ENCODE results near the gene HEY2.
A peak's percentile ranks its signal among the peaks of the same experiment; 100 is the strongest.
"Not testable (repeated sequence)": the region's sequence is repeated elsewhere in the genome, so short reads cannot be mapped to it uniquely, and the experiment has no call there.

The HEY2 gene

GRCh38 chr6:125773387-125774341 is 24.2 kb downstream of the HEY2 start:
- DNase-seq: no peak

GRCh38 chr6:125776107-125776826 is 26.8 kb downstream of the HEY2 start:
- DNase-seq: not testable (repeated sequence)

DNA sequence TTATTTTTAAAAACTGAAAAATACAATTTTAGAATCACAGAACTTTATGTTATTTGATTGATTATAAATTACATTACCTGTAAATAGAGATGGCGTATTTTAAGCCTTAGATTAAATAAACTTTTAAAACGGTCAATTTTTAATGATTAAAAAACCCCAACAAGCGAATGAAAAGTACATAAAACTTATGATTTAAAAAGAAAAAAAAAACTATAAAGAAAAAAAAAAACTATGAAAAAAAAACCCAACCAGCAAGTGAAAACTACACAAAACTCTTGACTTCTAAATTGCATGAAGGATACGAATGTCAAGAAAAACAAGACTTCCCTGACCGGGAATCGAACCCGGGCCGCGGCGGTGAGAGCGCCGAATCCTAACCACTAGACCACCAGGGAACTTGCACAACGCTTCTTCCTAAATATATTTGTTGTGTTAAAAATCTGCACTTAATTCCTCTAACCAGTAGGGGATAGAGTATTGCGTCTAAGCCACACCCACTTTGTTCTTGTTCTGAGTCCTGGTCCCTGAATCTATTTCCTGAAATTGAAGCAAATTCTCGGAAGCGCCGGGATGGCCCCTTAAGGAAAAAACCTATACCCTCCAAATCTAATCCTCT is 30.6 kb downstream of the HEY2 start:
- DNase-seq: peak; percentile 93

- peak; percentile 89 for DNase-seq
These were observed 31.3 kb downstream of the HEY2 start for GRCh38 chr6:125780540-125781313.

DNA sequence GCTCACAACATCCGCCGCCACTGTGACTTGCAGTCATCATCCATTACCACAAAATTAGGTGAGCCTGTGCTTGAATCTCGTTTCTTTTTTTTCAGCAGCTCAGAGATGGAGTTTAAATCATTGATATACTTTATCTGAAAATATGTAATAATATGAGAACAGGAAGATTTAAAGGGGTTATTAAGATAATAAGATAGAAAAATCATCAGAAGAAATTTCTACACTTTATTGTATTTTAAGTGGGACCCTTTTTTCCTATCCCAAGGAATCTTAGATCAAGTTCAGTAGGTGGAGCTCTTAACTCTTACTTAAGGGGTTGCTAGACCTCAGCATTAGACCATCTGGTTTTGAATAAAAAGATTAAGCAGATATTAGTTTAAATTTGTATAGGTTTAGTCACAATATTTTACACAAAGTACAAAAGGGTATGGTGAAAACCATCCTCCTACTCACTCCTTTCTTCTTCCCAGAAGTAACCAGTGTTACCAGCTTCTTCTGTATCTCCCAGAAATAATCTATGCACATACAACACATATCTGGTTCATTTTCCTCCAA is 32.0 kb downstream of the HEY2 start:
- no peak for DNase-seq

- DNase-seq: no peak
These were observed 34.9 kb downstream of the HEY2 start for GRCh38 chr6:125784365-125784764.

GRCh38 chr6:125787791-125788190 is 38.4 kb downstream of the HEY2 start:
- DNase-seq: no peak

DNA sequence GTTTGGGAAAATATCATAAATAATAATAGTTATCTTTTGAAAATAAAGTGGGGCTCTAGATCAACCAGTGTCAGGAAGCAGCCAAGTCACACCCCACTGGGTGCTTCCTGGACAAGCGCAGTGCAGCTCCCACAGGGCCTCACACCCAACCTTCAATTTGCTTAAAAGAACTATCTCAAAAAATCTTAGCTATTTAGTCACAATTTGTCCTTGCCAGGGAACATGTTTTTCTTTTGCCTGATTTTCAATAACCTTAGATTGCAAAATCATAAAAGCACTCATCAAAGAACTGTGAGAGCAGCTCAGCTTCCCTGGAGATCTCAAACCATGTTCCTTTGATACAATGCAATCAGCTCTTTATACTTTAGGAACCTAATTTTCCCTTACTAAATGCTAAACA is 39.7 kb downstream of the HEY2 start:
- DNase-seq: no peak

GRCh38 chr6:125789576-125790357 is 40.3 kb downstream of the HEY2 start:
- DNase-seq: peak; percentile 78

GRCh38 chr6:125790358-125791150 is 41.1 kb downstream of the HEY2 start, which contains the start of gene NCOA7:
NCOA7 (plus strand) TSS chr6:125790960; CDS start chr6:125815355, 24,395 bp downstream.
- peak; percentile 85 for DNase-seq

GRCh38 chr6:125791151-125791819 is 41.9 kb downstream of the HEY2 start:
- peak; percentile 65 for DNase-seq

DNA sequence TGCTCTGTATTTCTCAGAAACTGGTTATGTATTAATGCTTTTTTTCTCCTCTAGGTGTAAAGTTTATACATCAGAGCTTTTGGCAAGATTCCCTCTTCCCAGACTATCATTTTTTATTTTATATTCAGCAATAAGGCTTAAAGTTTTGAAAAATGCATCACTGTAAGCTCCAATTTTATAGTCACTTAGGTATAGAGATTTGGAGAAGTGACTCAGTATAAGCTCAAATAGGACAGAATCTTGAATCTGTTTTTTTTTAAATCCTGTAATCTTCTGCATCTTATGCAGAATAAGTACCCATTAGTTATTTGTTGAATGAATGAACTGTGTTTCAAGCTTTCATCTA is 42.4 kb downstream of the HEY2 start:
- no peak for DNase-seq

DNA sequence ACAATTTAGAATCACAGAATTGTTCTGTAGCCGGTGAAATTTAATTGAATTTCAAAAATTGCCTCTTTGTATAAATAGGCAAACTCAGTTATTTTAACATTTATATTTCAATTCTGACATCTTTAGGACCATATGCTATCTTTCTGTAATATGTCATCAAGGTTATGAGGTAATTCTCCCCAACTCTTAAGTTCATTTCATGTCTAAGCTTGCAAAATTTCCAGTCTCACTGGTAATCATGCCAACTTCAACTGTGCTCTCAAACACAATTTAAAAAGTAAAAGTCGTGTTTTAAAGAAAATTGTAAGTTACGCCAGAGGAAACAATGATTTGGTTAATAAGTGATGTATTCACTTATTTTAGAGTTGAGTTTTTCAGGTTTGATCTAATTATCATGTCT is 42.7 kb downstream of the HEY2 start:
- DNase-seq: no peak

- no peak for DNase-seq
These were observed 43.2 kb downstream of the HEY2 start for GRCh38 chr6:125792680-125793079.

GRCh38 chr6:125793280-125793679 is 43.8 kb downstream of the HEY2 start:
- DNase-seq: no peak

DNA sequence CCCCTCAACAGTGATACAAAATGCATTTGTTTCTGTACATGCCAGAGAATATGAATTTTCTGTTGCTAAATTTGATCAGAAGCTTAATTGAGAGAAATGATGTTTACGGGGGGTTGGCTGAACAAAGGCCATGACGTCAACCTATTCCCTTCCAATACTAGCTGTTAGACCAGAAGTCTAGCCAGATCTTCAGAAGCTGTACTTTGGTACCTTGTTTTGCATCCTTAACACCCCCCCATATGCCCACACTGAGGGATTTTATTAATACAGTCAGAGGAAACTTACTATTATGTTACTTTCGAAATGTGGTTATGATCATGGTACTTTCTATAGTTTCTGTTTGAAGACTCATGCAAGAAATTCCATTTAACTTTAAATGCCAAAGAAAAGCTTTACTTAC is 44.4 kb downstream of the HEY2 start:
- no peak for DNase-seq

- no peak for DNase-seq
These were observed 45.1 kb downstream of the HEY2 start for GRCh38 chr6:125794342-125795137.

DNA sequence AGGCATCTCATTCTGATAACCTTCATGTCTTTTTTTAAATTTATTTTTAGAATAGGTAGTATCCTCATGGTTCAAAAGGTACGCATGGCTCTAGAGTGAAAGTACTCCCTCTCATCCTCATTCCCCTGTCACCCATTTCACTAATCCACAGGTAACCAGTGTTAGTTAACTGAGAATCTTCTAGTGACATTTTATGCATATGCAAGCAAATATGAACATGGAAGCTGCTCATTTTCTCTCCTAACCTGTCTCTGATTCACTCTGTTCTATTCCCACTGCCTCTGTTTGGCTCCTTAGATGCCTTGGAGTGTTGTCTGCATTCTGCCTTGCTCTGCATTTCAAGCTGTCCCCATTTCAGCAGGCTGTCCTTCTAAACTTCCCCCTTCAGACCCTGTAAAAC is 45.9 kb downstream of the HEY2 start:
- DNase-seq: no peak
